ENCODE measurements around the gene OSBPL5. TPM values are rescaled to one million over a fixed set of nuclear protein-coding genes. Genes with fewer than 3 reads are reported as not detected.
"Not testable (repeated sequence)": the region's sequence is repeated elsewhere in the genome, so short reads cannot be mapped to it uniquely, and the experiment has no call there.

OSBPL5 gene
- total RNA-seq, 2 experiments from 2014 or later, result 2.8 to 3.4 TPM

DNA sequence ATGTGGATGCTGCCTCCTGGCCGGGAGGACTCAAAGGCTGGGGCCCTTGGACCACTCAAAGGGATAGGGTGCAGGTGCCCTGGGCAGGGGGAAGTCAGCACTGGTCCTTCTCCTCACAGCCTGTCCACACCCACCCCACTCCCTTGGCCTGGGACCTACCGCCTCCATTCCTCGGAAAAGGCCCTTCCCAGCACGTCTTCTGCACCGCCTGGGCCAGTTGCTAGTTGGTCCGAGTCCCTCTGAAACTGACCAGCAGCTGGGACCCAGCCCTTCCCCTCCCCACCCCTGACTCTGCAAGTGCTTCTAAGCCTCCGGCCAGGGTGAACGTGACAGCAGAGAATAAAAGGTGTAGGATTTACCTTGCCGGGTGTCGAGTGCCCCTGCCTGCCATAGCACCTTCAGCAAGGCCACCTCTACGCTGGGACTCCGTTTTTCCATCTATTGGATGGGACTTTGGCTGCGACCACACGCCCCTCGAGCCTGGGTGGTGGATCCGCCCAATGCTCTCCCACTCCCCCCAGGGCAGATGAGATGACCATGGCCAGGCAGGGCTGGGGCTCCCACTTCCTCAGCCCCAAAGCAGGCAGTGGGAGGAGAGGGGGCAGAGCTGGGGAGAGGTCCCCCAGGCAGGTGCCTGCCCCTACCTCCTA is 37.3 kb downstream of the OSBPL5 start:
- CTCF ChIA-PET, result no interaction called here

GRCh38 chr11:3126901-3127691 is 38.0 kb downstream of the OSBPL5 start:
- CTCF ChIA-PET, result no interaction called here
- POLR2A ChIA-PET, result no interaction called here

More for the DNA sequence above, 37.3 kb downstream of the OSBPL5 start:
- POLR2A ChIA-PET, result no interaction called here

DNA sequence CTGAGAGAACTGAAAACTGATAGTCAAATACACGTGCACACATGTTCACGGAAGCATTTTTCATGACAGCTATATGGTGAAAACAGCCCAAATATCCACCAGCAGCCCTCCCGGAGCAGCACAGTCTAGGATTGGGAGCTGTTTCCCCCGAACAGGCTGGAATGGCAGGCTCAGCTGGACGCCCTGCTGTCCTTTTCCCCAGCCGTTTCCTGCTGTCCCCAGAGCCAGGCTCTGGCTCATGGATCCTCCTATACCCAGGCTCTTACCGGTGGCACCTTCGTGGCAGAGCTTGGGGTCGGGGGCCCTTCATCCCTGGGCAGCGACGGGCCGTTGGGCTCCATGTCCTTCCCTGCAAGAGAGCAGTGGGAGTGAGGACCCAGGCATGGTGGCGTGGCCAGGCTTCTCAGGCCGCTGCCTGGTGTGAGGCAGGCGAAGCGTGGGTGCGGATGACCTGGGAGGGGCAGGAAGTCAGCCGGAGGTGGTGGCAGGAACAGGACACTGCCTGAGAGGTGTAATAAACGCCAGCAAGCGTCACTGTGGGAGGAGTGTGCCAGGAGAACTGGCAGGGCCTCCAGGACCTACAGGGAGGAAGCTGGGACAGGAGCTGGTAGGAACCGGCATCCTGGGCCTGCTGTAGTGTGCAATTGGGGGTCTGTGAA is 38.8 kb downstream of the OSBPL5 start:
- POLR2A ChIA-PET, result no interaction called here
- CTCF ChIA-PET, result no interaction called here

- POLR2A ChIA-PET, result no interaction called here
- CTCF ChIA-PET, result no interaction called here
These were observed 40.3 kb downstream of the OSBPL5 start for GRCh38 chr11:3124821-3125220.

GRCh38 chr11:3123761-3124733 is 41.1 kb downstream of the OSBPL5 start:
- POLR2A ChIA-PET, result no interaction called here
- CTCF ChIA-PET, result no interaction called here

DNA sequence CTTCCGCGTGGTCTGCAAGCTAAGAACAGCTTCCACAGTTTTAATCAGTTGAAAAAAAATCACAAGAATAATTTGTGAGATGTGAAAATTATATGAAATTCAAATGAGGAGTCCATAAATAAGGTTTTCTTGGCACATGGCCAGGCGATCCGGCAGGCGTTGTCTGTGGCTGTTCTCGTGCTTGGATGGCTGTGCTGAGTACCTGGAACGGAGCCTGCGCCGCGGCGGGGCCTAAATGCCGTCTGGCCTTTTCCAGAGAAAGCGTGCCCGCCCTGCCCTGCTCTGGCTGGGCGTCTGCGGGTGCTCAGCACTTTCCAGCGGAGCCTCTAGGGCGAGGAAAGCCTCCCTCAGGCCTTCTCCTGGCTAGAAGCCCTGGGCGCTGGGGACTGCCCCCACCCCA is 41.8 kb downstream of the OSBPL5 start:
- CTCF ChIA-PET, result no interaction called here
- POLR2A ChIA-PET, result no interaction called here

- ChIA-PET POLR2A (no interaction called here), CTCF (no interaction called here)
These were observed 42.3 kb downstream of the OSBPL5 start for GRCh38 chr11:3122775-3123201.

GRCh38 chr11:3121931-3122774 is 43.0 kb downstream of the OSBPL5 start:
- CTCF ChIA-PET, result no interaction called here
- POLR2A ChIA-PET, result no interaction called here

DNA sequence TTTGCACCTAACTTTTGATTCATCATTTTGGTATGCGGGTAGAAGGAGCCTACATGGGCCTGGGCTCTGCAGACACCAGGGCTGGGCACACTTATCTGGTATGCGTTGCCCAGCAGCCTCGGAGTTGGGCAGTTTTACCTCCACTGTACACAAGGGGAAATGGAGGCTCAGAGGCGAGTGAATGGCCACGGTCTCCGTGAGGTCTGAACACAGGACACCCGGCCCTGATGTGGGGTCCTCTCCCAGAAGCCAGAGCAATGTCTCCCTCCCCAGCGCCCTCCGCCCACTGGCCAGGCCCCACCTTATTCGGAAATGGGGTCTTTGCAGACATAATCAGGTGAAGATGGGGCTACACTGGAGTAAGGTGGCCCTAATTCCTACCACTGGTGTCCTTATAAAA is 43.7 kb downstream of the OSBPL5 start:
- POLR2A ChIA-PET, result no interaction called here
- CTCF ChIA-PET, result no interaction called here

DNA sequence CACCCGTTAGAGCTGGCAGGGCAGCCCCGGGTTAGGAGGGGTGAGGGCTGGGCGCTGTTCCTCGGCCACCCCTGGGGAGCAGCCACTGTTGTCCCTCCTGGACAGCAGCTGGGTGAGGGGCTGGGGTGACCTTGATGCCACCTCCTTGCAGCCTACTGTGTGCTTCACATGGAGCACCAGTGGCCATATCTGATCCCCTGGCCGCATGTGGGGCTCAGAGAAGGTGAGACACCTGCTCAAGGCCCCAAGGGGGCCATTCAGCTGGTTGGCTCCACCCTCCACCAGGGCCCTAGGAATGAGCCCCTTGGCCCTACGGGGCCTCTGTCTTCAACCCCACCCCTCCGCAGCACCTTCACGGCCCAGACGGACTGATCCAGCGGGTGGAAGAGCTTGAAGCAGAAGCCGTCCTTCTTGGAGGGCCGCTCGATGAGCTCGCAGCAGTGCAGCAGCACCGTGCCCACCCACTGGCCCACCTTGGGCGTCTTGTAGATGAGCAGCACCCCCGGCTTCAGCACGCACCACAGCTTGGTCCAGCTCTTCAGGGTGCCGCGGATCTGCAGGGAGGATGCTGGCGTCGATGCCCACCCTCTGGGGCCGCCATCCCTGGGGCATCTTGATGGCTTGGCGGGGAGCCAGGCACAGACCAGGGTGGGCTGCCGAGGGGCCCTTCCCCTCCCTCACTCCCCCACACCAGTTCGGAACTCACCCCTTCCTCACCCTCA is 44.9 kb downstream of the OSBPL5 start:
- CTCF ChIA-PET, result no interaction called here

GRCh38 chr11:3119141-3119821 is 45.8 kb downstream of the OSBPL5 start:
- ChIA-PET CTCF (no interaction called here), POLR2A (no interaction called here)

More for the DNA sequence above, 44.9 kb downstream of the OSBPL5 start:
- POLR2A ChIA-PET, result no interaction called here

GRCh38 chr11:3115321-3115720 is 49.8 kb downstream of the OSBPL5 start:
- ChIA-PET POLR2A (no interaction called here), CTCF (no interaction called here)

GRCh38 chr11:3113661-3114060 is 51.4 kb downstream of the OSBPL5 start:
- CTCF ChIA-PET, POLR2A ChIA-PET: not testable (repeated sequence)

- ChIA-PET CTCF (no interaction called here), POLR2A (no interaction called here)
These were observed 53.0 kb downstream of the OSBPL5 start for GRCh38 chr11:3111919-3112690.

- CTCF ChIA-PET, result no interaction called here
- POLR2A ChIA-PET, result no interaction called here
These were observed 53.6 kb downstream of the OSBPL5 start for GRCh38 chr11:3111466-3111865.

DNA sequence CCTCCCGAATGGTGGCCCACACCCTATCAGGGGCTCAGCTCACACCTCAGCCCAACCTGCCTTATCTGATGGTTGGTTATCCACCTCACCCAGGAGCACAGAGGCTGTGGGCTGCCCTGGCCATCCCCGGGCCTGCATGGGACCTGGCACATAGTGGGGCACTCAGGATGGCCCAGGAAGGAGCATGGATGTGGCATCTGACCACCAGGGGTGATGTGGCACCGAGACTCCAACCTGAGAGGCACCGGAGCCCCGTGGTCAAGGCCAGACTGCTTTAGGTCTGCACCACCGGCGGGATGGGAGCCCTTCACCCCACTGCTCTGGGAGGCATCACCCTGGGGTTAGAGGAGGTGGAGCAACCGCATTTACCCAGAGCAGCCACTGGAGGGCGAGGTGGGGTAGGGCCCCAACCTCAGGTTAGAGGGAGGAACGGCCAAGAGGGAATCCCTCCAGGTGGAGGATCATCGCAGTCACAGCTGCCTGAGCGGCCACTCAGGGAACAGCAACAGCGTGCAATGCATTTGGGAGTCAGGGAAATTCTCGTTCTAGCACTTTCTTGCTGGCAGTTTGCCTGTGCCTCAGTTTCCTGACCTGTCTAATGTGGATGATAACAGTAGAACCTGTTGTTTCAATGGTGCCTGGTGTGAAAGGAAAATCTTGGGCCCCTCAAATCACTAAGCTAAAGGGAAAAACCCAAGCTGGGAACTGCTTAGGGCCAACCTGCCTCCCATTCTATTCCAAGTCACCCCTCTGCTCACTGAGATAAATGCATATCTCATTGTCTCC is 55.0 kb downstream of the OSBPL5 start:
- POLR2A ChIA-PET, result no interaction called here
- CTCF ChIA-PET, result interaction anchor here (1.1 to 1.4 kb wide), 2 partner anchors 28 to 105 kb away, joined by 3 to 4 read pairs; no protein-coding TSS in a partner anchor
